GM18502 (cell line): ENCODE results near the gene MCM10.
"Not testable (repeated sequence)": the region's sequence is repeated elsewhere in the genome, so short reads cannot be mapped to it uniquely, and the experiment has no call there.

ENCODE experiments used
- ATAC-seq: cut with Tn5 transposase; IDR thresholded peaks from one replicate; pipeline ENCODE4 v1.9.1; 2021; ENCODE audit warnings: mild to moderate bottlenecking; ENCODE audit not compliant: unreplicated experiment, poor library complexity

Gene MCM10

GRCh38 chr10:13160934-13161856 lies at the start of gene MCM10:
Gene MCM10 (plus strand): TSS chr10:13161558. CDS start chr10:13164203, 2,645 bp downstream.
- ATAC-seq: peak; percentile 99

- ATAC-seq: no peak
Measured at GRCh38 chr10:13113544-13113943, 47.8 kb upstream of the MCM10 start.

- no peak for ATAC-seq
Measured at GRCh38 chr10:13115832-13116803, 45.2 kb upstream of the MCM10 start.

- ATAC-seq: no peak
Measured at GRCh38 chr10:13117841-13118783, 43.2 kb upstream of the MCM10 start.

GRCh38 chr10:13118784-13119410 lies 42.5 kb upstream of the MCM10 start:
- no peak for ATAC-seq

- ATAC-seq: no peak
Measured at GRCh38 chr10:13120786-13121499, 40.4 kb upstream of the MCM10 start.

- no peak for ATAC-seq
Measured at GRCh38 chr10:13121500-13121854, 39.9 kb upstream of the MCM10 start.

- no peak for ATAC-seq
Measured at GRCh38 chr10:13136651-13137050, 24.7 kb upstream of the MCM10 start.

GRCh38 chr10:13139150-13139549 lies 22.2 kb upstream of the MCM10 start:
- no peak for ATAC-seq

GRCh38 chr10:13139676-13140075 lies 21.7 kb upstream of the MCM10 start:
- ATAC-seq: no peak

- ATAC-seq: no peak
Measured at GRCh38 chr10:13140627-13141190, 20.6 kb upstream of the MCM10 start.

GRCh38 chr10:13143766-13144165 lies 17.6 kb upstream of the MCM10 start:
- ATAC-seq: no peak

GRCh38 chr10:13144814-13145213 lies 16.5 kb upstream of the MCM10 start:
- ATAC-seq: no peak

- ATAC-seq: no peak
Measured at GRCh38 chr10:13146379-13146778, 15.0 kb upstream of the MCM10 start.

GRCh38 chr10:13147161-13147560 lies 14.2 kb upstream of the MCM10 start:
- ATAC-seq: no peak

GRCh38 chr10:13152296-13152695 lies 9.1 kb upstream of the MCM10 start:
- ATAC-seq: no peak

- not testable (repeated sequence) for ATAC-seq
Measured at GRCh38 chr10:13155860-13156259, 5.5 kb upstream of the MCM10 start.

- ATAC-seq: no peak
Measured at GRCh38 chr10:13158401-13158800, 3.0 kb upstream of the MCM10 start.
